Superior temporal gyrus (tissue), 1 donor: ENCODE measurements around the gene CFAP52.
"Not testable (repeated sequence)": the region's sequence is repeated elsewhere in the genome, so short reads cannot be mapped to it uniquely, and the experiment has no call there.

Experiments used
- DNase-seq: peaks from one replicate; pipeline ENCODE4 v3.0.0-alpha.2; 2016; ENCODE audit errors: extremely low spot score

The CFAP52 gene

GRCh38 chr17:9571201-9571600 is 5.2 kb upstream of the CFAP52 start:
- no peak for DNase-seq

GRCh38 chr17:9575381-9576101 is 901 bp upstream of the CFAP52 start, which contains the start of gene STX8:
Gene STX8, minus strand, starts transcription at chr17:9575820. Its CDS starts 12 bp downstream, at chr17:9575808.
- DNase-seq: peak; percentile 81

- no peak for DNase-seq
These were observed 899 bp downstream of the CFAP52 start for GRCh38 chr17:9577373-9577709.

- DNase-seq: no peak
These were observed 11.7 kb downstream of the CFAP52 start for GRCh38 chr17:9587969-9588656.

GRCh38 chr17:9594065-9594464 is 17.6 kb downstream of the CFAP52 start:
- no peak for DNase-seq

GRCh38 chr17:9597638-9598037 is 21.2 kb downstream of the CFAP52 start:
- DNase-seq: not testable (repeated sequence)

GRCh38 chr17:9598661-9599060 is 22.2 kb downstream of the CFAP52 start:
- no peak for DNase-seq

- DNase-seq: not testable (repeated sequence)
These were observed 28.1 kb downstream of the CFAP52 start for GRCh38 chr17:9604583-9604982.

- DNase-seq: no peak
These were observed 30.0 kb downstream of the CFAP52 start for GRCh38 chr17:9606453-9606852.

GRCh38 chr17:9607058-9607457 is 30.6 kb downstream of the CFAP52 start:
- DNase-seq: not testable (repeated sequence)

- DNase-seq: no peak
These were observed 35.1 kb downstream of the CFAP52 start for GRCh38 chr17:9611557-9611956.

- DNase-seq: no peak
These were observed 35.6 kb downstream of the CFAP52 start for GRCh38 chr17:9612006-9612405.

- no peak for DNase-seq
These were observed 39.0 kb downstream of the CFAP52 start for GRCh38 chr17:9615486-9615885.

- no peak for DNase-seq
These were observed 46.5 kb downstream of the CFAP52 start for GRCh38 chr17:9622961-9623360.

- DNase-seq: no peak
These were observed 52.1 kb downstream of the CFAP52 start for GRCh38 chr17:9628509-9628908.

- DNase-seq: no peak
These were observed 56.3 kb downstream of the CFAP52 start for GRCh38 chr17:9632741-9633140.

- DNase-seq: no peak
These were observed 58.9 kb downstream of the CFAP52 start for GRCh38 chr17:9635340-9635739.

- DNase-seq: no peak
These were observed 60.1 kb downstream of the CFAP52 start for GRCh38 chr17:9636501-9636900.

- not testable (repeated sequence) for DNase-seq
These were observed 63.9 kb downstream of the CFAP52 start for GRCh38 chr17:9640388-9640787.

- no peak for DNase-seq
These were observed 67.2 kb downstream of the CFAP52 start for GRCh38 chr17:9643611-9644010.

GRCh38 chr17:9644910-9645751 is 68.7 kb downstream of the CFAP52 start, which contains the start of gene USP43:
Gene USP43, plus strand, starts transcription at chr17:9645517. Its CDS starts 116 bp downstream, at chr17:9645633.
- no peak for DNase-seq

GRCh38 chr17:9645851-9646545 is 69.6 kb downstream of the CFAP52 start:
- DNase-seq: no peak
